ENCODE measurements around the gene SLCO2A1. TPM values are rescaled to one million over a fixed set of nuclear protein-coding genes. Genes with fewer than 3 reads are reported as not detected.

SLCO2A1 gene
- total RNA-seq, 1 donor from 2014 or later: 0.79 TPM

DNA sequence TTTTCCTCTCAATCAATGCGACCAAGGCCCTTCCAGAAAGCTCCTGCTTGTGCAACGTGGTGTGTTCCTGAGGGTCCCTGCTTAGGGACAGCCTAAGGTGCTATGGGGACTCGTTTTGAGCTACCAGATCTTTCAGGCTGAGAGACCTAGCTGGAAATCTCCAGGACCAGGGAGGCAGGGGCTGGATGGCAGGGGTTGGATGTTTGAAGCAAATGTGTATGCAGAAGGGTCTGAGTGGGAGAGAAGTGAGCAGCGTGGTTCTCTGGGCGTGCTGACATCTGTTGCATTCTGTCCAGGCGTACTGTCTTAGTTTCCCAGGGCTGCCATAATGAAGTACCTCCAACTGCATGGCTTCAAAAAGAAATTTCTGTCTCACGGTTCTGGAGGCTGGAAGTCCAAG is 31.7 kb upstream of the SLCO2A1 start:
- DNase-seq (ENCODE audit: low read depth, low spot score): no peak

DNA sequence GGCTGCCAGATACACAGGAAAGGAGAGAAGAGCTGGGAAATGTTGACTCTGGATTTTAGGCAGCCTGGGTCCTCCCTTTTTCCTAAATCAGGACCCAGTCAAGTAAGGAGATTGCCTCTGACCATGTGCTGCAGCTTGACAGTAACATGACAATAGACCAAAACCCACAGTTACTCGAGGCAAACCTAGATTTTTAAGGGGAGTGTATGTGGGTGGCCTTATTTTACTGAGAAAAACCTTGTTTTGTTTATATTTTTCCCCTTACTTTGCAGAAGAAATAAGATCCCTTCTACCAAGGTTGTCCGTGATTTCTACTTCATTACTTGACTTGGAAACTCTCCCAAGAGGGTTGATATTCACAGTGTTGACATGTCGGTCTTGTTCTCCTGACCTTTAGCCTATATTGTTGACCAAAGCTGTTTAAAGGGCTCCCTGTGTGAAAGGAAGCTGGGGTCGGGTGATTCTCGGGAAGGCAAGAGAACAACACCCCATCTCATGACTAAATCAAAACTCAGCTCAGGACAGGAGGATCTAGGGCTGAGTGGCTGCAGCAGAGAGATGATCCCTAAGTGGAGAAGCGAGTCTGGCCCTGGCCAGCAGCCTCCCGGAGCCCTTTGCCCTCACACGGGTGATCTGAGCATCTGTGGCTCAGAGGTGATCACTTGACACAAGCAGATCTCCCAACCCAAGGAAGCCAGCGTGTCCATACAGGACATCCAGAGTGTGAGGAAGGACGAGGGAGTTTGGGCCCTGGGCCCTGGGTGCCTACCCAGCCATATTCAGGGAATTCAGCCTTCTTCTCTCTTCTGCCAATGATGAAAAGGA is 31.0 kb upstream of the SLCO2A1 start:
- peak; percentile 13 for DNase-seq (ENCODE audit: low read depth, low spot score)

DNA sequence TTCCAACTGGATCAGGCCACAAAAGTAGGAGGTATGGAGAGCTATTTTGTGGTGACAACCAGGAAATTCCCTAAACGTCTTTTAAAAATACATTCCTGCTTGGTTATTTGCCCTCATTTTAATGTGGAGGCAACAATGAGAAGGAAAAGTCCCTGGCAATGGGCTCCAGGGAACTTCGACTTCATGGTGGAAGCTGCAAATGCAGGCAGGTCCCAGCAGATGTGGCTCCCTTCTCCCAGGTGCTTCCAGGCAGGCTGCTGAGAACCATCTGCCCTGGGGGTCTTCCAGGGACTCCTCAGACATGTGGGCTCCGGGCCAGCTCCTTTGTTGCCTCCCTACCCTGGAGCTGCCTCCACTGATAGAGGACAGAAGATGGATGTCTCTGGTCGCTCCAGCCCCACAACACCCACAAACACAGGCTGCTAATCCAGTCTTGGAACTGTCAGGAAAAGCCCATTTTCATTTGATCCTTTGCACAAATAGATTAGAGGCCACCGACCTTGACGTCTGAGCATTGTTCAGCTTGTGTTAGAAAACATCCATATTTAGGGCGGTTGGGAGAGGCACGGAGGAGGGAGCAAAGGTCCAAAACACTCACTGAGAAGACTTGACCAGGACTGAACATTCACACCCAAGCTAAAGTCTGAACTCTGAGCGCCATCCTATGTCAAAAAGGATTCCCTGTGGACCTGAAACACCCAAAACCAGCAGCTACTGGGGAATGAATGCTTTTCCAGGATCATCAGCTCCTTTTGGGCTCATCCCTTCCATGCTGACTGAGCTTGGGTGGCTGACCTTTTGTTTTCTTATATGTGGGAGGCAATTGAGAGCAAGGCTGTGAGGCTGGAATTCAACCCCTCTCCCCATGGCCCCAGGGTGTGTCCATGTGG is 30.2 kb upstream of the SLCO2A1 start:
- DNase-seq (ENCODE audit: low read depth, low spot score): no peak

DNA sequence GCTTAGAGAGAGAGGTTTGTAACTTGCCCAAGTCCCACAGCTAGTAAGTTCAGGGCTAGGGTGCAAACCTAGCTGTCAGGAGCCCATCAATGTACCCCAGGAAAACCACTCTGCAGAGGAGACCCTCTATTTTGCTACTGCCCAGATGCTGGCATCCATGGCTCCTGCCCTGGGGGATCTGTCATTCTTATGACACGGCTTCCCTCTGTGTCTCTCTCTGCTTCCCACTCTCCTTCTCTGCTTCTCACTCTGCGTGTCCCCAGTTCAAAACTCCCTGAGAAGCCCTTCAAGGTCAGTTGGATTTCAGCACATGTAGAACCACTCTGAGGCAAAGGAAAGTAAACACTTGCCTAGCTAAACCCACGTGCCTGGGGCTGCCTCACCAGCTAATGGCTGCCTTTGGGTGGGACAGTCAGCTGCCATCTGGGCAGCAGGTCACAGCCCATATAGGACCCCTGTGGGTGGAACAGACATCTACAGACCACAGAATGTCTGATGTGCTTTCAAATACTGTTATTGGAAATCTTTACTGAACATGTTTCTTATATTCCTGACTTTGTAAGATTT is 29.4 kb upstream of the SLCO2A1 start:
- DNase-seq (ENCODE audit: low read depth, low spot score): no peak

DNA sequence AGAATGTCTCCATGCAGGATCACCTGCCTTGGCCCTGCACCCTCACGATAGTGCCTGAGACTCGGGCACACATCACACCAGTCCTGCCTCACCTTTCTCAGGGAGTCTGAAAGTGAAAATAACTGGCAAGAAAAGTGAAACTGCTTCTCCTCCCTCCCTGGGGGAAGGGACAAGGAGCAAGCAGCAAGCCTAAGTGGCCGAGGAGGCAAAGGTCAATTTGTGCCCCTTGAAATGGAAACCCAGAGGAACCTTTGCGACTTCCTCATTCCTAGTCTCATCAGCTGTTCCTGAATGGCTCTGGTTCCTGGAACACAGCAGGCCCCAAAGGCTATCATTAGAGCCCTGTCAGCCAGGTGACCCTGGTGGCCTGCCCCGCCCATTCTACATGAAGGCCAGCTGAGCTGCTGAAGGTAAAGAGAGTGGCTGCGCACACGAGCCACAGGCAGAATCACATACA is 28.0 kb upstream of the SLCO2A1 start:
- DNase-seq (ENCODE audit: low read depth, low spot score): no peak

GRCh38 chr3:134057006-134057653 is 27.4 kb upstream of the SLCO2A1 start:
- no peak for DNase-seq (ENCODE audit: low read depth, low spot score)

DNA sequence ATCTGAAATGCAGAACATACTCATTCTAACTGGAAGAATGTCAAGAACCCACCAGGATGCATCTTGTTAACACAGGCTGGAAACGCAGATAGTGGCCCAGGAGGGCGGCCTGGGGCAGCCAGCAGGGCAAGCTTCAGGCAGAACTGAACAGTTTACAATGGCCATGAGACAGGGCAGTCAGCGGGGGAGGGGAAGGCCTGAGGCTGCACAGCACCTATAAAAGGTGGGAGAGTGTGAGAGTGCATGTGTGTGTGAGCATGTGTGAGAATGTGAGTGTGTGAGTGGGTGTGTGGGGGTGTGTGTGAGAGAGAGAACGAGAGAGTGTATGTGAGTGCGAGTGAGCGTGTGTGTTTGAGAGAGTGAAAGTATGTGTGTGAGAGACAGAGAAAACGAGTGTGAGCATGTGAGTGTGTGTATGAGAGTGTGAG is 26.8 kb upstream of the SLCO2A1 start:
- no peak for DNase-seq (ENCODE audit: low read depth, low spot score)

DNA sequence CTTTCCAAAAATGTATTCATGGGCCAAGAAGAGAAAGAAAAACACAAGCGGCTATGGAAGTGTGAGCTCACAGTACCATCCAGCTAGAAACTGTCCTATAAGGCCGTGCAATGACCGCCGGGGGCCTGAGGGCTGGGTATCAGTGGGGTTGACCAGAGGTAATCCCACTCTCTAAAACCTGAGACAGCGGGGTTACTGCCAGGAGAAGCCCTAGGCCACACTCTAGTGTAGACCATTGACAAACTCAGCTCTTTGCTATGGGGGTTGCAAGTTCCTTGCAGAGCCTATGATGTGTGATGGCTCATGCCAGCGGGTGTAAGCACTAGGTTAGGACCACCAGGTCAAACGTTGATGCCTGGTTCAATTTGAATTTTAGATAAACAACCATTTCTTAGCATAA is 25.9 kb upstream of the SLCO2A1 start:
- DNase-seq (ENCODE audit: low read depth, low spot score): no peak

- DNase-seq (ENCODE audit: low read depth, low spot score): no peak
Measured at GRCh38 chr3:134054881-134055280, 25.2 kb upstream of the SLCO2A1 start.

GRCh38 chr3:134054231-134054630 is 24.5 kb upstream of the SLCO2A1 start:
- no peak for DNase-seq (ENCODE audit: low read depth, low spot score)

GRCh38 chr3:134052370-134052769 is 22.6 kb upstream of the SLCO2A1 start:
- DNase-seq (ENCODE audit: low read depth, low spot score): no peak

GRCh38 chr3:134049676-134050075 is 20.0 kb upstream of the SLCO2A1 start:
- no peak for DNase-seq (ENCODE audit: low read depth, low spot score)

DNA sequence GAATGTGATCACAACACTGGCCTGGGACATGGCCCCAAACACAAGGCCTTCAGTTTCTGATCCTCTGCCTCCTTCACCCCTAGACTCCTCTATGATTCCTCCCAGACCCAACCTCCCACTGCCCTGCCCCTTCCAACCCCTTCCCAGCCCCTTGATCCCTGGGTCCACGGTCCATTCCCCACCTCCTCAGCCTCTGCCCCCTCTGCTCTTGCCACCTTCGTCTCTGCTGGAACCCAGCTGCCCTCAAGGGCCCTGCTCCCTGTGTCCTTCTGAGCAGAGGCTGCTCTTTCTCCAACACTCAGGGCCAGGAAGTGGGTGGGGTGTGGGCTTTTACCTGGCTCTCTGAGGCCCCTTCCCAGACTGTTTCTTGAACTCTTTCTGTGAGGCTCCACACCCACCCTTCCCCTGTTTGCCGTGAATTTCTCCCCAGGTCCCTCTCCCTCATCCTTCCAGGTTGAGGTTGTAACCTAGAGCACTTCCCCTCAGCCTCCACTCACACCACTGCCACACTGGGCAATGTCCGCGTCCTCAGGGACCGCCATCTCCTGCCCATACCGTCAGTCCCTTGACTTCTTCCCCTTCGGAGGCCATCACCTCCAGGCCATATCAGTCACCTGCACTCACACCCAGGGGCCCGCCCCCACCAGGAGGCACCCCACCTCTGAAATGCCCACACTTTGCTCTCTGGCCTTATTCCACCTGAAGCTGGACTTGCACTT is 18.7 kb upstream of the SLCO2A1 start:
- no peak for DNase-seq (ENCODE audit: low read depth, low spot score)

DNA sequence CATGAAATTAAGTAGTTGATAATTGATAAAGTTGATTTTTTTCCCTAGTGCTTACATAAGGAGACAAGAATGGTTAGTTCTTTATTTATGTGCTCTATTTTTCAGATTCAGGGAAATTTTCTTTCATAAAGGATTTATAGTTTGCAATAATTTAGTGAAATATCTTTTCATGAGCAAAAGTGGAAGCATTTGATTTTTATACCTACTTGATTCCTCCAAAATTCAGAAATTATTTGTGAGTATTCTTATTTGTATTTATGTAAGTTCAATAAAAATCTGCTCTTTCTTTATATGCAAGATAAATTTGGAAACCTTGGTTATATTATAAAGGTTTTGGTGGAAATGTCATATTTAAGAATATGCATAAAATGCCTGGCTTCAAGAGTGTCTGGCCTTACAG is 14.7 kb upstream of the SLCO2A1 start:
- no peak for DNase-seq (ENCODE audit: low read depth, low spot score)

DNA sequence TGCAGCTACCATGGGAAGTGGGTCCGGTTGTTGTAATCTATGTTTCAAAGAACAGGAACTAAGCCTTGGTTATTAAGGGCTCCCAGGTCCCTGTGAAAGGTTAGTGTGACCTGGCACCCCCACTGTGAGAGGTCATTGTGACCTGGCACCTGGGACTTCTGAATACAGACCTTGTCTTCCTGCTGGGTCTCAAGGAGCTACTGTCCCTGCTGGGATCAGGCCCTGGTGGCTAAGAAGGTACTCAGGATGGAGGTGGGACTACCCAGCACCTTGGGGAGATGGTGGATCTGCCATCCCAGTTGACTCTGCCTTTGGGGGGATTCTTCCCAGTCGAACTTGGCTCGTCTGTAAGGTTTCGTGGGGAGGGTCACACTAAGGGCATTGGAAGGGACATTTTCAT is 10.3 kb upstream of the SLCO2A1 start:
- no peak for DNase-seq (ENCODE audit: low read depth, low spot score)

- DNase-seq (ENCODE audit: low read depth, low spot score): no peak
Measured at GRCh38 chr3:134039161-134039862, 9.6 kb upstream of the SLCO2A1 start.

DNA sequence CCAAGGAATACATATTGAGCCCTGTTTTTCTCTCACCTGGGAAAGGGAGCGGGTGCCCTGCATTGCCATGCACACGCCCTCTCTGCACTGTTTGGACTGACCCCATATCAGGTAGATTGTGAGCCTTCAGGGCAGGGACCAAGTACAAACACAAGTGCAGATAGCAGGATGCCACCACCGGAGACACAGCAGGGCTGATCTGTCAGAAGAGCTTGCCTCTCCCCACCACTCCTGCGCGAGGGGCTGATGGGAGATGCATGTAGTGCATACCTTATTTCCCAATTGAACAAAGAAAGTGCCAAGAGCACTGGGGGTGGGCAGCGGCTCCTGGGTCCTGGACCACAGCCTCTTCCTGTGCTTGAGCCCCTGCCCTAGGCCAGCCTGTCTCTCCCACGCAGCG is 9.0 kb upstream of the SLCO2A1 start:
- DNase-seq (ENCODE audit: low read depth, low spot score): no peak

DNA sequence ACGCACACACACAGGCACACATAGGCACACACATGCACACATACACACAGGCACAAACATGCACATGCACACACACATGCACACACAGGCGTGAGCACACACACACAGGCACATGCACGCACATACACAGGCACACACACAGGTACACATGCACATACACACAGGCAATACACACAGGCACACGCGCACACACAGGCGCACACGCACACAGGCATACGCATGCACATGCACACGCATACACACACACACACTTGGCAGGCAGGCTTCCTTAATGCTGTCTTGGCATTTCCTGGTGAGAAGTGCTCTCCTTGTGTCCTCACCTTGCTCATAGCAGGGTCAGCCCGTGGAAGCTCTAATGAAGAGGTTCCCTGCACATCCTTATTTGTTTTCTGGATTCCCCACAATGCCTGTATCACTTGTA is 8.4 kb upstream of the SLCO2A1 start:
- DNase-seq (ENCODE audit: low read depth, low spot score): no peak

- no peak for DNase-seq (ENCODE audit: low read depth, low spot score)
Measured at GRCh38 chr3:134037168-134037567, 7.4 kb upstream of the SLCO2A1 start.

DNA sequence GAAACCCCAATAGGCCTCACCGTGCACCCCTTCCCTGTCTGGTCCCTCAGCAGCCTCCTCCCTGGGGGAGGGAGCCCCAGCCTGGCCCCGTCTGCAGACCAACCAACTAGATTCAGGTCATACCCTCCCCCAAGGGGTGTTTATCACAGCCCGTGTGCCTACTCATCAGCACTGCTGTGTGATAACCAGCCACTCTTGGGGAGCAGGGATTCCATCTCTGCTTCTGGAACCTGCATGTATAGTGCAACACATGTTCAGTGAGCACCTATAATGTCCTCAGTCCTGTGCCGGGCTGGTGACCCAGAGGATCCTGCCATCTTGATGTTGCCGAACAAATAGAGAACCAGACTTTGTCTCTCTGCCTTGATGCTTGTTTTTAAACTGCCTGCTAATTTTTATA is 6.6 kb upstream of the SLCO2A1 start:
- DNase-seq (ENCODE audit: low read depth, low spot score): no peak

All from pulmonary artery endothelial cell (primary cell).